Natural killer cell (primary cell): ENCODE results near the gene PCK1. TPM values are rescaled to one million over a fixed set of nuclear protein-coding genes. Genes with fewer than 3 reads are reported as not detected.

Experiments
- ATAC-seq, 3 donors: fragments of 150-1000 bp in 2 of 3; fragments of 200-7000 bp in 1 of 3; cut with Tn5 transposase; 1 replicate in 1 of 3; 2 replicates in 2 of 3; pipeline ENCODE4 v1.10.0; 2021; ENCODE audit warnings: mild to moderate bottlenecking in 2 of 3, moderate library complexity in 2 of 3
- DNase-seq, 2 donors: peaks; one replicate each; pipeline versions ENCODE4 v3.0.0 to v3.0.0-alpha.2; 2013 to 2021; ENCODE audit warnings: mixed read lengths in 1 of 2
- H3K27ac ChIP-seq: one replicate; pipeline ENCODE4 v1.5.1; 2013; ENCODE audit warnings: mild to moderate bottlenecking, low read length
- H3K27me3 ChIP-seq: one replicate; pipeline ENCODE4 v1.6.1; 2013; ENCODE audit warnings: low read length; ENCODE audit not compliant: control insufficient read depth, insufficient read depth
- H3K36me3 ChIP-seq: one replicate; pipeline ENCODE4 v1.6.1; 2013; ENCODE audit warnings: low read length; ENCODE audit not compliant: control insufficient read depth, insufficient read depth
- H3K4me1 ChIP-seq: one replicate; pipeline ENCODE4 v1.6.1; 2013; ENCODE audit warnings: low read length; ENCODE audit not compliant: control insufficient read depth, insufficient read depth
- H3K4me3 ChIP-seq: one replicate; pipeline ENCODE4 v1.5.1; 2013; ENCODE audit warnings: low read length
- H3K9me3 ChIP-seq: one replicate; pipeline ENCODE4 v1.6.1; 2013; ENCODE audit warnings: low read length; ENCODE audit not compliant: control insufficient read depth, insufficient read depth
- H3K27ac Mint-ChIP-seq, 2 donors: one replicate each; pipeline ENCODE4 v1.8.0; 2022; ENCODE audit warnings: mild to moderate bottlenecking in 2 of 2, mixed read lengths in 2 of 2, moderate library complexity in 1 of 2
- H3K27me3 Mint-ChIP-seq, 2 donors: one replicate each; pipeline ENCODE4 v1.8.0; 2022; ENCODE audit warnings: low read depth in 2 of 2, mixed read lengths in 2 of 2
- H3K36me3 Mint-ChIP-seq: one replicate; pipeline ENCODE4 v1.8.0; 2022; ENCODE audit warnings: mixed read lengths
- H3K4me1 Mint-ChIP-seq, 2 donors: one replicate each; pipeline ENCODE4 v1.8.0; 2022; ENCODE audit warnings: mixed read lengths in 2 of 2
- H3K4me3 Mint-ChIP-seq: one replicate; pipeline ENCODE4 v1.8.0; 2022; ENCODE audit warnings: mild to moderate bottlenecking, moderate library complexity, mixed read lengths
- H3K9me3 Mint-ChIP-seq, 2 donors: one replicate each; pipeline ENCODE4 v1.8.0; 2022; ENCODE audit warnings: mixed read lengths in 2 of 2
- CTCF ChIP-seq: fragments of 200-600 bp; IDR thresholded peaks from one replicate; pipeline ENCODE4 v1.8.0; 2022; ENCODE audit warnings: antibody characterized with exemption
- WGBS: methylation state at CpG from one replicate; pipeline ENCODE4 v1.1.7; 2013; ENCODE audit warnings: missing lambda C conversion rate; ENCODE audit not compliant: insufficient coverage; 5-methylcytosine and 5-hydroxymethylcytosine counted together
- intact Hi-C: fragments of 100-400 bp; cut with micrococcal nuclease; formaldehyde crosslinking; loops from one replicate; pipeline ENCODE4 v1.14.2; 2022
- total RNA-seq, 4 donors: library from RNA; stranded (reverse); fragments of 120-200 nt in 1 of 4; gene quantifications; one replicate each; pipeline versions ENCODE4 v1.2.3 to v1.2.4, GENCODE V29; 2013 to 2022

PCK1 gene
- total RNA-seq, 3 donors from 2014 or later (not counting 1 experiment from before 2014, with no cell fraction given) = not detected

GRCh38 chr20:57570920-57571319, 10.0 kb downstream of the PCK1 start:
- Mint-ChIP-seq H3K27me3 (peaks cover 8 to 13% of the 10 kb centered on the region in 2 donors), H3K27ac (no peak overlapping the region), H3K36me3 (no peaks in the 10 kb centered on the region), H3K9me3 (no peaks in the 10 kb centered on the region), H3K4me3 (no peak overlapping the region), H3K4me1 (no peaks in the 10 kb centered on the region)
- intact Hi-C loops = no loop called here
- Histone ChIP-seq H3K4me3 (no peak overlapping the region), H3K9me3 (no peaks in the 10 kb centered on the region), H3K27me3 (no peaks in the 10 kb centered on the region), H3K4me1 (no peaks in the 10 kb centered on the region), H3K36me3 (no peaks in the 10 kb centered on the region), H3K27ac (no peak overlapping the region)
- DNase-seq (no peak), ATAC-seq (no peak)
- 93% methylated on average over 5 of the region's 8 CpGs for WGBS
- no peak for TF ChIP-seq CTCF

- ATAC-seq (no peak), DNase-seq (no peak)
- no peak overlapping the region for H3K4me3 ChIP-seq
- no peaks in the 10 kb centered on the region for H3K27me3 ChIP-seq
- H3K27ac Mint-ChIP-seq = no peak overlapping the region
- no peaks in the 10 kb centered on the region for H3K36me3 Mint-ChIP-seq
- peaks cover 5 to 13% of the 10 kb centered on the region in 2 donors for H3K27me3 Mint-ChIP-seq
- H3K4me1 ChIP-seq = no peaks in the 10 kb centered on the region
- no peak for TF ChIP-seq CTCF
- no peaks in the 10 kb centered on the region for H3K4me1 Mint-ChIP-seq
- no peaks in the 10 kb centered on the region for H3K9me3 Mint-ChIP-seq
- intact Hi-C loops = no loop called here
- H3K4me3 Mint-ChIP-seq = no peak overlapping the region
- no peaks in the 10 kb centered on the region for H3K36me3 ChIP-seq
- 89% methylated on average over 3 of the region's 3 CpGs for WGBS
- H3K9me3 ChIP-seq = no peaks in the 10 kb centered on the region
- H3K27ac ChIP-seq = no peak overlapping the region
Observed at GRCh38 chr20:57571782-57572416, 11.0 kb downstream of the PCK1 start.

- Mint-ChIP-seq H3K36me3 (no peaks in the 10 kb centered on the region), H3K9me3 (no peaks in the 10 kb centered on the region), H3K27ac (no peak overlapping the region), H3K27me3 (peaks cover 5 to 13% of the 10 kb centered on the region in 2 donors), H3K4me3 (no peak overlapping the region), H3K4me1 (no peaks in the 10 kb centered on the region)
- H3K4me1 ChIP-seq = no peaks in the 10 kb centered on the region
- no peak for ATAC-seq
- WGBS = 61% methylated on average over 12 of the region's 12 CpGs
- intact Hi-C loops = no loop called here
- no peaks in the 10 kb centered on the region for H3K27me3 ChIP-seq
- DNase-seq = no peak
- no peak overlapping the region for H3K27ac ChIP-seq
- TF ChIP-seq CTCF = no peak
- H3K9me3 ChIP-seq = no peaks in the 10 kb centered on the region
- no peaks in the 10 kb centered on the region for H3K36me3 ChIP-seq
- H3K4me3 ChIP-seq = no peak overlapping the region
Observed at GRCh38 chr20:57573242-57573641, 12.3 kb downstream of the PCK1 start.

- no peak overlapping the region for H3K27ac Mint-ChIP-seq
- H3K27me3 ChIP-seq = no peaks in the 10 kb centered on the region
- H3K9me3 ChIP-seq = no peaks in the 10 kb centered on the region
- intact Hi-C loops = no loop called here
- no peak for TF ChIP-seq CTCF
- no peaks in the 10 kb centered on the region for H3K36me3 Mint-ChIP-seq
- WGBS = 41% methylated on average over 5 of the region's 5 CpGs
- H3K27ac ChIP-seq = no peak overlapping the region
- no peak for ATAC-seq
- no peaks in the 10 kb centered on the region for H3K4me1 ChIP-seq
- H3K4me3 Mint-ChIP-seq = no peak overlapping the region
- no peak overlapping the region for H3K4me3 ChIP-seq
- H3K27me3 Mint-ChIP-seq = peaks cover 8 to 11% of the 10 kb centered on the region in 2 donors
- no peaks in the 10 kb centered on the region for H3K36me3 ChIP-seq
- no peaks in the 10 kb centered on the region for H3K4me1 Mint-ChIP-seq
- no peak for DNase-seq
- H3K9me3 Mint-ChIP-seq = no peaks in the 10 kb centered on the region
Observed at GRCh38 chr20:57573894-57574293, 13.0 kb downstream of the PCK1 start.
